ENCODE measurements around the gene TRMT44.
"Not testable (repeated sequence)": the region's sequence is repeated elsewhere in the genome, so short reads cannot be mapped to it uniquely, and the experiment has no call there.

The TRMT44 gene

GRCh38 chr4:8494983-8495548 lies 54.5 kb downstream of the TRMT44 start:
- no peak for DNase-seq (ENCODE audit: low spot score)

DNA sequence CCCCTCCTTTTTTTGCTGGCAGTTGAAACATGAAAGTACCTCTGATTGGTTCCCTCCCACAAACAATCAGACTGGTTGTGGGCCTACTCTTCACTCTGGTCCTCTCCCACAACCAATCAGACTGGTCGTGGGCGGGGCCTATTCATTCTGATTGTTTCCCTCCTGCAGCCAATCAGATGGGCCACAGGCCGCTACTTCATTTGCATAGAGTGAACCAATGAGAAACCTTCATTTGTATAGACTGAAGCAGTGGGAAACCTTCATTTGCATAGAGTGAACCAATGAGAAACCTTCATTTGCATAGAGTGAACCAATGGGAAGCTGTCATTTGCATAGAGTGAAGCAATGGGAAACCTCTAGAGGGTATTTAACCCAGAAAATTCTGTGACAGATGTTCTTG lies 55.2 kb downstream of the TRMT44 start:
- no peak for DNase-seq (ENCODE audit: low spot score)

DNA sequence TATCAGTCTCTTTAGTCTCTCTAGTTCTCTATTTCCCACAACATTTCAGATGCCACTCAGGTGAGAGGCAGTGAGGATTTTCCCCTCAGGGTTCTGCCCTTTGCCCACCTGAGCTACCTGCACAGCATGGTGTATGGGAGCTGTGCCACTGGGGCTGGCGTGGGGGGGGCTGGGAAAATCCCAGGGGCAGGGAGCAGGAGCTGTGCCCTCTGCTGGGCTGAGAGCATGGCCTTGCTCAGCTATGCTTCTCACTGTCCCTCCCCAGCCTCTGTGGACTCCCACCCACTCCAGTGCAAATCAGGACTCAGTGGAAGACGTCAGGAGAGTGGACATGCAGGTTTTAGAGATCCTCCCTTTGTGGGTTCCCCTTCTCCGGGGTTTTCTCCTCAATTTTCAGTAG lies 57.2 kb downstream of the TRMT44 start:
- DNase-seq (ENCODE audit: low spot score), result no peak

DNA sequence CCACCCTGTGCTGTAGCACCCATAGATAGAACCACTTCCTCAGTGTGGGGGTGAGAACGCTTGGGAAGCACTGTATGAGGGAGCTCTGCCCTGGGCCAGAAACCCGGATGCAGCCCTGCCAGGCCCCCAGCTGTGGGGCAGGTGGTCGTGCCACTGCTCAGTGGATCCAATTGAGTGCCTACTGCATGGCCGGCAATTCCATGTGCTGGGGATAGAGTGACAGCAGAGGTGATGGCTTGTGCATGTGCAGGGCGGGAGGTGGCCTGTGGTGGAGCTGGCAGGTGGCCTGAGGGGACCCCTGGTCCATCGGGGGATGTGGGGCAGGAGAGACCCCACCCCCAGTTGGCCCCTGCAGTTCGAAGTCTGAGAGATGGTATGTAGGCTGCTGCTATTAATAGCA lies 60.4 kb downstream of the TRMT44 start:
- no peak for DNase-seq (ENCODE audit: low spot score)

DNA sequence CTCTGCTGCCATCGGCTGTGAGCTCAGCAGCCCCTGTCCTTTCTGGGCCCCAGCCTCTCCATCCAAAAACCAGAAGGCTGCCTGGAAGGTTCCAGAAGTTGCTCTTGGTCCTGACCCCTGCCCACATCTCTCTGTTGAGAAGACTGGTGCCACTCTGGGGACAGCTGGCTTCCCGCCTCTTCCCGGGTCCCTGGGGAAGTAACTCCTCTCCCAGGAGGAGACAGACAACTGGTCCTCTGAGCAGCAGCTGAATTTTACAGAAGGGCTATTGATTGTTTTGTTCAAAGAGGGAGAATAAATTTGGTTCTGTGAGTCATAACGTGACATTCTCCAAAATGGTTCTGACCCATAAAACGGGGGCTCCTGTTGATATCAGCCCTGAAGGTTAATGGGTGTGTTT lies 61.2 kb downstream of the TRMT44 start:
- no peak for DNase-seq (ENCODE audit: low spot score)

- no peak for DNase-seq (ENCODE audit: low spot score)
Observed at GRCh38 chr4:8502371-8502770, 61.8 kb downstream of the TRMT44 start.

DNA sequence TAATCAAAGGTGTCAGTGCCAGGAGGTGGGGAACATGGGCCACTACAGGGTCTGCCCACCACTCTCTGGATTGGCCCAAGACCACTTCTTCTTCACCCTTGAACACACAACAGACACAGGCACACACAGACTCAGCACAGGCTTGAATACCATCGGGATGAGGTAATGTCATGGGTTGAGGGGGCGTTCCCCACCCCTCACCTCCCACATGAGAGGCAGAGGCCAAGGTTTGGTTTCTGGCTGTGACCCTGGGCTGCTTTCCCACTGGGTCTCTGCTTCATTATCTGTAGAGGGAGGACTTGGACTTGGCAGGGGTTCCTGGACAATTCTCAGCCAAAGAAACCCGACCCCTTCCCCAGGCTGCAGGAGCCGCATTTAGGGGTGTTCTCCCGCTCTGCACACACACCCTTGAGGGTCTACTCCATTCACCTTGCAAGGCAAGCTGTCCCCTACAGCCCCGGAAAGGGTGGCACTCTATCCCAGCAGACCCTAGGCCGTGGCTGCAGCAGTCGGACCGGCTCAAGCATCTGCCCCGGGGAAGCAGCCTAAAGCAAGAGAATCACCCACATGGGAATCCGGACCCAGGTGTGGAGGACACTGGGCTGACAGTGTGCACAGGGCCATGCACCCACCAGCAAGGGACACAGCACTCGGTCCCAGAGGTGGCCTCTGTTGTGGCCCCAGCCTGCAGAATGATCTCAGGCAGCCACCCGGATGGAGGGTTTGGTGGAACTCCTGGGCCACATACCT lies 62.4 kb downstream of the TRMT44 start:
- DNase-seq (ENCODE audit: low spot score), result no peak

DNA sequence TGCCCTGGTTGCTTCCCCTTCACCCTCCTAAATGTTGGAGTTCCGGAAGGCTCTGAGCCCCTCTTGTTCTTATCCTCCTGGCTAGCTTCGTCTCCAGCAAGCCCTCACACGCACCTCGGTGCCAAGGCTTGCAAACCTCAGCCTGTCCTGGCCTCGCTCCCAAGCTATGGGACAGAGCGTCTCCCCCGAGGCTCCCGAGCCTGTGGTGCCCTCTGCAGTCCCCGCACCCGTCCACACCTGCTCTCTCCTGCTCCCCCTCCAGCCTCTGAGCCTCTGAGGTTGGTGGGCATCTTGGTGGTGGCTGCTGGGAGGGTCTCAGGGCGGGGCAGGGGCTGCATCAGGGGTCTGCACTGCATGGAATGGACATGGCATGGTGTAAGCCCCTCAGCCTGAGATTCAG lies 63.2 kb downstream of the TRMT44 start:
- DNase-seq (ENCODE audit: low spot score), result no peak

DNA sequence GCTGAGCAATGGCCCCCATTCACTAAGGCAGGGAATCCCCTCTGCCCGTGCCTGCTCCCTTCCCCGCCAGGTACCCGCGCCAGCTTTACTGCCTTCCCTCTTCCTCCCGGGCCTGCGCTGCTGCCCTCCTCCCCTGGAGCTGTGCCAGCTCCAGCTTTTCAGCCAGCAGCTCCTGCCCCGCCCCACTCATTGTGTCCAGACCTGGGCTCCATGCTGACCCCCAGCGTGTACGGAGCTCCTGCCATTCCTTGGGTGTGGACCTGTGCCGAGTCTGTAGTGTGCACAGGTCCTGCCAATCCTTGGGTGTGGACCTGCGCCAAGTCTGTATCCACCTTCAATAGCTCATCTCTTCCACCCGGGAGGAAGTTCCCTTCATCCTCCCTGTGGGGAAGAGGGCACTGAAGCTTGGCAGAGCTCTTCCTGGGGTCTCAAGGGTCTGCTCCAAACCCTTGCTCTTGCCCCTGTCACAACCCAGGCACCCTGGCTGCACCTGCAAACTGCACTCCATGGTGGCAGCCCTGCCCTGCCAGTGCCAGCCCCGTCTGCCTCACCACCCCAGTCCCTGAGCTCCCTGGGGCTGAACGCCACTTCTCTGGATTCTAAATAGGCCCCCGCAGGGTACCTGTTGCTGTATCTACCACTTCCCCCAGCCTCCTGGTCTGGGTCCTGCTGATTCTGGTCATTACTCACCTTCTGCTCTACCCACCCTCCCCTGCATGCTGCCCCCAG lies 63.9 kb downstream of the TRMT44 start:
- DNase-seq (ENCODE audit: low spot score), result no peak

GRCh38 chr4:8505229-8505628 lies 64.7 kb downstream of the TRMT44 start:
- no peak for DNase-seq (ENCODE audit: low spot score)

DNA sequence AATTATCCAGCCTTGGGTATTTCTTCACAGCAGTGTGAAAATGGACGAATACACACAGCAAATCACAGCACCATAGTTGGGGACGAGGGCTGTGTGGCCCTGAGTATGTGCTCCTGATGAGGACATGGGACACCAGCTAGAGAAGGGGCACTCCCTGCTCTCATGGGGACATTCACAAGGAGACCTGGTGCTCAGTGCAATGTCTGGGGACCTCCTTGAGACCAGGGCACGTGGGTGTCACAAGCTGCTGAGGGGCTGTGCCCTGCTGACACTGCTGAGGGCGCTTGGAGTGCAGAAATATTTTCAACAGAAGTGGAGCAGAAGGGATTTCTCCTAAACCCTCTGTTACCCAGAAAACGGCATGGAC lies 65.4 kb downstream of the TRMT44 start:
- DNase-seq (ENCODE audit: low spot score), result no peak

DNA sequence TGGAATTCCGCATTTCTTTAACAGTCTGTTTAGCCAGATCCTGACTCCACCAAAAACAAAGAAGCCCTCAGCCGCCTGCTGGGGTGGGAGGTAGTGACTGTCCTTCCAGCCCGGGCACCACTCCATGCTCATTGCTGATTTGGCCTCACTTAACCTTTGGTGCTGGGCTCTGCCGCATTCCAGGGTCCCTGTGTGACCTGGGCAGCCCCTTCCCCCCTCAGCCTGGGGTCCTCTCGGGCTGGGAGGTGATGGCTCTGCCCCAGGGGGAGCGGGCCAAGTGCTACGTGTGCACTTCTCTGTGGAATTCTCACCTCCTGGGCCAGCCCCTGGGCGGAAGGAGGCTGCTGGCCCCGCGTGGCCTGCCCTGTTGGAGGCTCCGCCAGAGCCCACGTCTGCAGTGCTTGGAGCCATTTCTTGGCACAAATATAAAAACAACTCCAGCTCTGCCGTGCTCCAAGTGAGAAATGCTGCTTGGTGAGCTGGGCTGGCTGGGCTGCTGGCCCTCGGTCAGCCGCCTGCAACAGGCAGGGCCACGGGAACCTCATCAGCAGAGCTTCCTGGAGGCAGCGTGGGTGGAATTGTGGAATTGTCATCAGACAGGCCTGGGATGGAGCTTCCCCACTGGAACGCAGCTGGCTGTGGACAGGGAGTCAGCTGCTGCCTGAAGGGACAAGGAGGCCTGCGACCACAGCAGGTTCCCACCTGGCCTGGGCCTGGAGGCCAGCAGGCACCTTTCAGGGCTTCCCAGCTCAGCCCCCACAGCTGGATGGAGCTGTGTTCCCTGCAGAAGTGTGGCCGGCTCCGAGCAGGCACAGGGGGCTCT lies 66.0 kb downstream of the TRMT44 start:
- peak; percentile 77 for DNase-seq (ENCODE audit: low spot score)

DNA sequence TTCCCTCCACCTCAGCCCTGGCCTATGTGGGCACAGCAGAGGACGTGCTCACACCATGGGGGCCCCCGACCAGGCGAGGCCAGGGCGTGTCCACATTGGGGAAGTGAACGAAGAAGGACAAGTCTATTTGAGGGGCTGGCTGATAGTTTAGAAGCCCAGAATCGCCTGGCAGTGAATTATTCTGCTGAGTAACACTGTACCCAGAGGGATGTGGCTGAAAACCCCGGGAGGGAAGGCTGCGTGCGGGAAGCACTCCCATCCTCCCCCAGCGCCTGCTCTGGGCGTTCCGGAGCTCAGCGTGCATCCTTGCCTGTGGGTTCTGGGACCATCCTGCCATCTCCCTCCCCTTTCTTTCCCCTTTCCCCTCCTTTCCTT lies 66.6 kb downstream of the TRMT44 start:
- DNase-seq (ENCODE audit: low spot score), result peak; percentile 74

GRCh38 chr4:8507624-8508023 lies 67.0 kb downstream of the TRMT44 start:
- no peak for DNase-seq (ENCODE audit: low spot score)

DNA sequence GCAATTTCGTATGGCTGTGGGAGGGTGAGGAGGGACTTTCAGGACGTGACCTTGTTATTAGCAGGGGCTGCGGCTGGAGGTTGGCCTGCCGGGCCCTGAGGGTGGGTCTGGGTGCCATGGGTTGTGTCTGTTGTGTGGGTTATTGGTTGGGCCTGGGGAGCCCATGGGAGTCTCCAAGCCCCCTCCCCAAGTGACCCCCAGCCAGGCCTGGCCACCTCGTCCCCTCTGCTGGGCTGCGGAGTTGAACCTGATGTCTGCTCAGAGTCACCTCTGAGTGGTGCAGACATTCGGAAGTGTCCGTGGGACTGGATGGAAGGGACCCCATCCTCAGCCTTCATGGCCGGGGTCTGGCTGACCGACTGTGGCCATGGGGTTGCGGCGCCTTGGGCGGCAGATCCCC lies 67.7 kb downstream of the TRMT44 start:
- DNase-seq (ENCODE audit: low spot score), result no peak

DNA sequence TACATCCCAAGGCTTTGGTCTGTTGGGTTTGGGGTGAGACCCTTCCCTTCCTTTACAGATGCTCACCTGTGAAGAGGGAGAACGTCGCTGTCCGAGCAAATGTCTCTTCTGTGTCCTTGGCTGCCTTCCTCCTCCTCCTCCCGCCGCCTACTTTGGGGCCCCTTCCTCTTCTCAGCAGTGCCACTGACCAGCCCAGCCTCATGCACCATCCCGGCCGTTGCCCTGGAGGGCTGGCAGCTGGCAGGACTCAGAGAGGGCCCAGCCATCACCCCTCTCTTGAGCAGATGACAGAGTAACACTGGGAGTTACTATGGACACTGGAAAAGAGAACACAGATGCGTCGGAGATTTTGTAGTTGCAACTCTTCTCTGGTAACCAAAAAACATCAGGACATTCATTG lies 68.2 kb downstream of the TRMT44 start:
- DNase-seq (ENCODE audit: low spot score), result no peak

- no peak for DNase-seq (ENCODE audit: low spot score)
Observed at GRCh38 chr4:8509311-8509950, 68.9 kb downstream of the TRMT44 start.

DNA sequence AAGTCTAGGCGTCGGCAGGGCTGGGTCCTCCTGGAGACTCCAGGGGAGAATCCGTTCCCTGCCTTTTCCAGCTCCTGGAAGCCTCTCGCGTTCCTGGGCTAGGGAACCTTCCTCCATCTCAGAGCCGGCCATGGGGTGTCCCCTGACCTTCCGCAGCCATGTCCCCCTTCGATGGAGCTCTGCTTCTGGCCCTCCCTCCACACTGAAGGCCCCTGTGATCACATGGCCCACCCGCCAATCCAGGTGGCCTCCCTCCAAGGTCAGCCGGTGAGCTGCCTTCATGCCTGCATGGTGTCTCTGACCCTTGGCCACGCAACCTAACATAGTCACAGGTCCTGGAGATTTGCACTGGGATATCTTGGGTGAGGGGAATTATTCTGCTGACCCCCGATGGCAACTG lies 69.6 kb downstream of the TRMT44 start:
- DNase-seq (ENCODE audit: low spot score), result no peak

GRCh38 chr4:8510611-8511285 lies 70.2 kb downstream of the TRMT44 start:
- DNase-seq (ENCODE audit: low spot score), result no peak

- DNase-seq (ENCODE audit: low spot score), result no peak
Observed at GRCh38 chr4:8512510-8512909, 71.9 kb downstream of the TRMT44 start.

DNA sequence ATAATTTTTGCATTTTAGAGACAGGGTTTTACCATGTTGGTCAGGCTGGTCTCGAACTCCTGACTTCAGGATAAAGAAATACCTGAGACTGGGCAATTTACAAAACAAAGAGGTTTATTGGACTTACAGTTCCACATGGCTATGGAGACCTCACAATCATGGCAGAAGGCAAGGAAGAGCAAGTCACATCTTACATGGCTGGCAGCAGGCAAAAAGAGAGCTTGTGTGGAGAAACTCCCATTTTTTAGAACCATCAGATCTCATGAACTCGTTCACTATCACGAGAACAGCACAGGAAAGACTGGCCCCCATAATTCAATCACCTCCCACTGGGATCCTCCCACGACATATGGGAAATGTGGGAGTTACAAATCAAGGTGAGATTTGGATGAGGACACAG lies 72.5 kb downstream of the TRMT44 start:
- not testable (repeated sequence) for DNase-seq (ENCODE audit: low spot score)

GRCh38 chr4:8513931-8514330 lies 73.4 kb downstream of the TRMT44 start:
- DNase-seq (ENCODE audit: low spot score), result no peak

Data from GM03348 (cell line).